GM23338 (cell line): ENCODE results near the gene POMGNT1. TPM values are rescaled to one million over a fixed set of nuclear protein-coding genes. Genes with fewer than 3 reads are reported as not detected.
"Not testable (repeated sequence)": the region's sequence is repeated elsewhere in the genome, so short reads cannot be mapped to it uniquely, and the experiment has no call there.

Source experiments
- ATAC-seq: fragments of 200-7000 bp; cut with Tn5 transposase; 3 replicates; pipeline ENCODE4 v1.9.1; 2020
- DNase-seq: peaks from one replicate; pipeline ENCODE4 v3.0.0-alpha.2; 2015; ENCODE audit warnings: low spot score
- H2AFZ ChIP-seq: fragments of 200-600 bp; sonication (generic); 2 replicates; pipeline ENCODE4 v1.8.0; 2016; ENCODE audit warnings: antibody characterized with exemption, mild to moderate bottlenecking, moderate library complexity
- H3F3A ChIP-seq: fragments of 200-600 bp; sonication (generic); replicated peaks from 2 replicates; pipeline ENCODE4 v1.8.0; 2017; ENCODE audit warnings: antibody characterized with exemption, mixed run types, low read depth
- H3K27ac ChIP-seq: fragments of 200-600 bp; sonication (generic); 2 replicates; pipeline ENCODE4 v1.6.1; 2016; ENCODE audit warnings: low read depth
- H3K27me3 ChIP-seq: fragments of 200-600 bp; sonication (generic); 2 replicates; pipeline ENCODE4 v1.8.0; 2016; ENCODE audit warnings: mild to moderate bottlenecking, mixed run types, moderate library complexity; ENCODE audit not compliant: insufficient read depth
- H3K36me3 ChIP-seq: fragments of 200-600 bp; sonication (generic); 2 replicates; pipeline ENCODE4 v1.8.0; 2016; ENCODE audit warnings: mild to moderate bottlenecking; ENCODE audit not compliant: insufficient read depth
- H3K4me1 ChIP-seq: fragments of 200-600 bp; sonication (generic); 2 replicates; pipeline ENCODE4 v1.8.0; 2016; ENCODE audit warnings: mild to moderate bottlenecking, moderate library complexity; ENCODE audit not compliant: insufficient read depth
- H3K4me2 ChIP-seq: fragments of 200-600 bp; sonication (generic); 2 replicates; pipeline ENCODE4 v1.7.1; 2017; ENCODE audit warnings: mixed run types
- H3K4me3 ChIP-seq: fragments of 200-600 bp; sonication (generic); 2 replicates; pipeline ENCODE4 v1.6.1; 2016; ENCODE audit warnings: mixed run types
- H3K79me2 ChIP-seq: fragments of 200-600 bp; sonication (generic); replicated peaks from 2 replicates; pipeline ENCODE4 v1.8.0; 2017; ENCODE audit warnings: mild to moderate bottlenecking; ENCODE audit not compliant: insufficient read depth
- H3K9me2 ChIP-seq: fragments of 200-600 bp; sonication (generic); 2 replicates; pipeline ENCODE4 v1.8.0; 2017; ENCODE audit not compliant: insufficient read depth
- H4K20me1 ChIP-seq: fragments of 200-600 bp; sonication (generic); replicated peaks from 2 replicates; pipeline ENCODE4 v1.8.0; 2017; ENCODE audit warnings: mild to moderate bottlenecking; ENCODE audit not compliant: insufficient read depth
- H3K27ac Mint-ChIP-seq: 2 replicates; pipeline ENCODE4 v1.8.0; 2020; ENCODE audit warnings: inconsistent platforms, mild to moderate bottlenecking, moderate library complexity, mixed read lengths
- H3K27me3 Mint-ChIP-seq: 3 replicates; pipeline ENCODE4 v1.8.0; 2022; ENCODE audit warnings: low read depth, mild to moderate bottlenecking, moderate library complexity, mixed read lengths, inconsistent platforms; ENCODE audit not compliant: insufficient read depth, poor library complexity
- H3K36me3 Mint-ChIP-seq: 3 replicates; pipeline ENCODE4 v1.8.0; 2021; ENCODE audit warnings: low read depth, mild to moderate bottlenecking, inconsistent platforms, moderate library complexity, mixed read lengths
- H3K4me1 Mint-ChIP-seq: 3 replicates; pipeline ENCODE4 v1.8.0; 2020; ENCODE audit warnings: mild to moderate bottlenecking, inconsistent platforms, mixed read lengths
- H3K4me3 Mint-ChIP-seq: 3 replicates; pipeline ENCODE4 v1.8.0; 2021; ENCODE audit warnings: moderate library complexity, mild to moderate bottlenecking, inconsistent platforms, mixed read lengths
- H3K9me3 Mint-ChIP-seq: 3 replicates; pipeline ENCODE4 v1.8.0; 2020; ENCODE audit warnings: moderate library complexity, mild to moderate bottlenecking, inconsistent platforms, mixed read lengths
- CREB1 ChIP-seq: fragments of 250-450 bp; sonication (Bioruptor Pico); IDR thresholded peaks from 2 replicates; pipeline ENCODE4 v1.5.0; 2020; ENCODE audit warnings: low read depth, mild to moderate bottlenecking, moderate library complexity
- EZH2 ChIP-seq: fragments of 200-600 bp; sonication (generic); IDR thresholded peaks from one replicate; pipeline ENCODE4 v1.8.0; 2017; ENCODE audit warnings: antibody characterized with exemption, mild to moderate bottlenecking, low read depth; ENCODE audit not compliant: unreplicated experiment
- NANOG ChIP-seq: IDR thresholded peaks from 2 replicates; pipeline ENCODE4 v1.6.1; 2016; ENCODE audit warnings: antibody characterized with exemption, borderline replicate concordance
- POLR2AphosphoS5 ChIP-seq: IDR thresholded peaks from 2 replicates; pipeline ENCODE4 v1.6.1; 2016; ENCODE audit warnings: antibody characterized with exemption, low read depth
- REST ChIP-seq: IDR thresholded peaks from one replicate; pipeline ENCODE4 v1.6.1; 2018; ENCODE audit warnings: antibody characterized with exemption; ENCODE audit not compliant: unreplicated experiment
- STAT1 ChIP-seq: IDR thresholded peaks from one replicate; pipeline ENCODE4 v1.6.1; 2016; ENCODE audit warnings: antibody characterized with exemption; ENCODE audit not compliant: unreplicated experiment
- polyA plus RNA-seq: library from polyadenylated mRNA; unstranded; fragments of >200 nt; fragmentation: Nextera tagmentation; extraction: Ambion mirVana; gene quantifications from 2 replicates; pipeline ENCODE4 v1.2.1, GENCODE V29; 2016
- total RNA-seq: library from RNA; depleted of rRNA; stranded (reverse); fragments of >200 nt; shearing (Covaris generic); gene quantifications from 2 replicates; pipeline ENCODE4 v1.2.3, GENCODE V29; 2014

POMGNT1 gene
- total and polyA plus RNA-seq, 2 experiments from 2014 or later = 24.3 to 32.1 TPM

DNA sequence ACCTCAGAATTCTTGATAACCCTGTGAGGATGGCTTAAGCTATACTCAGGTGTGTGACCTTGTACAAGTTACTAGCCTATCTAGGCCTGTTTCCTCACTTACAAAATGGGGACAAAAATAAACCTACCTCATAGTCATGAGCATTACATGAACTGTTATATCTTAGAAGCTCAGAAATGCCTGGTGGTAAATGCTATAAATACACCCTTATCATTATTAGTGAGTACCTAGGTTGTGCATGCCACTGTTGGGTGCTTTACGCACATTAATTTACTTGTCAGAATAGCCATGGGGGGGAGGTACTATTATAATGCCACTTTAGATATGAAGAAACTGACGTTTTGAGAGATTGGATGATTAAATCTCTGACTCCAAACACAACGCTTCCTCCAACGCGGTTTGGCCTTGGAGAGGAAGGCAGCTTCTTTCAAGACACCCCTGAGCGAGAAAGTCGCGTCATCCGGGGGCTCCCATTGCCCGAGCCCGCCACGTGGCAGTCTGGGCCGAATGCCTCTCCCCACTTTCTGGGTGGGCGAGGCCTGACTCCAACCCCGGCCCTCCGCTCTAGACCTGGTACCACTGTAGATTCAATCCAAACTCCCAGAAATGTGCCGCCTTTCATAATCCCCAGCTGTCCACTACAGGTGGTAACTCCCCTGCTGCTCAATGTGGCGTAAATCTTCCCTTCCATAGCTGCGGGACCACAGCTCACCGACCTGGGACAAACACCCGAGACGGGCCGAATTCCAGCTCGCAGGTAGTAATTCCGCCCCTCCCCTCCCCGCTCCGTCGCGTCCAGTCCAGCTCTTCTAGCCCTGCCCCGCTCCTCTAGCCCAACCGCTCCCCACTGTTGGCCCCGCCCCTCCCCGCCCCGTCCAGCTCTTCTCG is 48.6 kb upstream of the POMGNT1 start:
- H3K4me3 Mint-ChIP-seq = peak overlapping the region; percentile 94
- DNase-seq = peak; percentile 97

DNA sequence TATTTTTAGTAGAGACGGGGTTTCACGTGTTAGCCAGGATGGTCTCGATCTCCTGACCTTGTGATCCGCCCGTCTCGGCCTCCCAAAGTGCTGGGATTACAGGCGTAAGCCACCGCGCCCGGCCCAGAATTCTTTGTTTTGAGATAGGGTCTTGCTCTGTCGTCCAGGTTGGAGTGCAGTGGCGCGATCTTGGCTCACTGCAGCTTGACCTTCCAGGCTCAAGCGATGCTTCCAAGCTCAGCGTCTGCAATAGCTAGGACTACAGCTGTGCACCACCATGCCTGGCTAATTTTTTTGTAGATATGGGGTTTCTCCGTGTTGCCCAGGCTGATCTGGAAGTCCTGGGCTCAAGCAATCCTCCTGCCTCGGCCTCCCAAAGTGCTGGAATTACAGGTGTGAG is 47.9 kb upstream of the POMGNT1 start:
- not testable (repeated sequence) for H3K27ac Mint-ChIP-seq, H3K4me2 ChIP-seq, H3K27ac ChIP-seq, H2AFZ ChIP-seq, H3K9me2 ChIP-seq, H3K4me1 ChIP-seq, H3K27me3 ChIP-seq, ATAC-seq, H4K20me1 ChIP-seq, H3K9me3 Mint-ChIP-seq, DNase-seq
- H3K79me2 ChIP-seq = peaks cover 23% of the 10 kb centered on the region
- Mint-ChIP-seq H3K4me1 (peaks cover 12% of the 10 kb centered on the region), H3K4me3 (peak overlapping the region; percentile 94), H3K36me3 (peaks cover 29% of the 10 kb centered on the region), H3K27me3 (peaks cover 14% of the 10 kb centered on the region)
- H3K36me3 ChIP-seq = peaks cover 17% of the 10 kb centered on the region
- peak overlapping the region; percentile 55; the same call in 1 of the 2 replicates for H3K4me3 ChIP-seq
- peaks cover 20% of the 10 kb centered on the region; the same call in 1 of the 2 replicates for H3F3A ChIP-seq

More for the DNA sequence above, 48.6 kb upstream of the POMGNT1 start:
- Histone ChIP-seq H3K27me3 (no peaks in the 10 kb centered on the region), H3K36me3 (peaks cover 22% of the 10 kb centered on the region), H3K4me2 (peak overlapping the region; percentile 73), H3F3A (peaks cover 20% of the 10 kb centered on the region; the same call in 1 of the 2 replicates), H3K4me3 (peak overlapping the region; percentile 55), H3K9me2 (no peaks in the 10 kb centered on the region), H3K79me2 (peaks cover 23% of the 10 kb centered on the region), H2AFZ (peak overlapping the region; percentile 80; the same call in 1 of the 2 replicates), H3K4me1 (peaks cover 9% of the 10 kb centered on the region), H3K27ac (peak overlapping the region; percentile 71; the same call in 1 of the 2 replicates), H4K20me1 (peaks cover 14% of the 10 kb centered on the region; the same call in 1 of the 2 replicates)
- Mint-ChIP-seq H3K27me3 (peaks cover 14% of the 10 kb centered on the region), H3K9me3 (peaks cover 8% of the 10 kb centered on the region), H3K4me1 (peaks cover 12% of the 10 kb centered on the region), H3K27ac (peak overlapping the region; percentile 98), H3K36me3 (peaks cover 36% of the 10 kb centered on the region)
- ATAC-seq = peak; percentile 82
- TF ChIP-seq CREB1 (CRISPR knock-in tag) = 0 out of 2 replicates have a peak, but pooled peaks have one; percentile 38
- TF ChIP-seq EZH2 = no peak
- no peak for TF ChIP-seq NANOG
- no peak for TF ChIP-seq REST
- TF ChIP-seq POLR2AphosphoS5 = peak; percentile 40
- TF ChIP-seq STAT1 = no peak
